GM23248 (cell line): ENCODE data around the gene TCF12.

Source experiments
- EZH2 ChIP-seq: fragments of 200-600 bp; sonication (generic); IDR thresholded peaks from 2 replicates; pipeline ENCODE4 v1.6.1; 2018; ENCODE audit warnings: antibody characterized with exemption, mild to moderate bottlenecking; ENCODE audit not compliant: insufficient read depth, poor library complexity, severe bottlenecking
- EZH2phosphoT487 ChIP-seq: fragments of 200-600 bp; sonication (generic); IDR thresholded peaks from 2 replicates; pipeline ENCODE4 v1.6.1; 2018; ENCODE audit warnings: antibody characterized with exemption, moderate library complexity, mild to moderate bottlenecking, low read depth; ENCODE audit not compliant: insufficient read depth

- no peak for TF ChIP-seq EZH2
- TF ChIP-seq EZH2phosphoT487 = no peak
Measured at GRCh38 chr15:57018151-57018550, 99.7 kb downstream of the TCF12 start.
